ENCODE results near the gene REG1B.

DNA sequence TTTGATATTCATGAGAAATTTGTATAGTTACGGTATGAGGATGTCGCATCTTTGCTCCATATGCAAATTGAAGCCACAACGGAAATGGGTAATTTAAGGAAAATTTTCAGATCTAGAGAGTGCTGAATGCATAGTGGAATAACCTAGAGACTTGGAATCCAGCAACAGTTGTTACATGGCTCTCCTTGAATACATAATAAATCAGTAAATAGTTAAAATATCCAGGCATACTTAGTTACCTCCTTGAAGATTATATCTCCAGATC lies 37.9 kb upstream of the REG1B start:
- TF ChIP-seq, protein P1, sequence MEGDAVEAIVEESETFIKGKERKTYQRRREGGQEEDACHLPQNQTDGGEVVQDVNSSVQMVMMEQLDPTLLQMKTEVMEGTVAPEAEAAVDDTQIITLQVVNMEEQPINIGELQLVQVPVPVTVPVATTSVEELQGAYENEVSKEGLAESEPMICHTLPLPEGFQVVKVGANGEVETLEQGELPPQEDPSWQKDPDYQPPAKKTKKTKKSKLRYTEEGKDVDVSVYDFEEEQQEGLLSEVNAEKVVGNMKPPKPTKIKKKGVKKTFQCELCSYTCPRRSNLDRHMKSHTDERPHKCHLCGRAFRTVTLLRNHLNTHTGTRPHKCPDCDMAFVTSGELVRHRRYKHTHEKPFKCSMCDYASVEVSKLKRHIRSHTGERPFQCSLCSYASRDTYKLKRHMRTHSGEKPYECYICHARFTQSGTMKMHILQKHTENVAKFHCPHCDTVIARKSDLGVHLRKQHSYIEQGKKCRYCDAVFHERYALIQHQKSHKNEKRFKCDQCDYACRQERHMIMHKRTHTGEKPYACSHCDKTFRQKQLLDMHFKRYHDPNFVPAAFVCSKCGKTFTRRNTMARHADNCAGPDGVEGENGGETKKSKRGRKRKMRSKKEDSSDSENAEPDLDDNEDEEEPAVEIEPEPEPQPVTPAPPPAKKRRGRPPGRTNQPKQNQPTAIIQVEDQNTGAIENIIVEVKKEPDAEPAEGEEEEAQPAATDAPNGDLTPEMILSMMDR (conservative IDR thresholded peaks at IDR 0.05; ENCODE audit: low read depth, low read length): no peak
- TF ChIP-seq POLR2A (IDR thresholded peaks at IDR 0.05; ENCODE audit: low read depth, low read length) (no peak), RCOR1 (IDR thresholded peaks at IDR 0.05; ENCODE audit: insufficient replicate concordance, low read length) (no peak), CHD1 (IDR thresholded peaks at IDR 0.05; ENCODE audit: low read depth, low read length) (no peak), CEBPB (IDR thresholded peaks at IDR 0.05; ENCODE audit: low read depth, low read length) (no peak)
